ENCODE measurements around the gene GBA2. TPM values are rescaled to one million over a fixed set of nuclear protein-coding genes. Genes with fewer than 3 reads are reported as not detected.

The GBA2 gene
- total RNA-seq, 1 donor from 2014 or later = 69.8 TPM

- peaks cover 34% of the 10 kb centered on the region for H3K4me1 Mint-ChIP-seq (ENCODE audit: unreplicated experiment)
- no peaks in the 10 kb centered on the region for H3K9me3 Mint-ChIP-seq (ENCODE audit: unreplicated experiment)
- DNase-seq (ENCODE audit: extremely low spot score, unreplicated experiment) = no peak
- H3K27me3 Mint-ChIP-seq (ENCODE audit: unreplicated experiment) = no peaks in the 10 kb centered on the region
- no peak overlapping the region for H3K4me3 Mint-ChIP-seq (ENCODE audit: unreplicated experiment)
- TF ChIP-seq, protein P1, sequence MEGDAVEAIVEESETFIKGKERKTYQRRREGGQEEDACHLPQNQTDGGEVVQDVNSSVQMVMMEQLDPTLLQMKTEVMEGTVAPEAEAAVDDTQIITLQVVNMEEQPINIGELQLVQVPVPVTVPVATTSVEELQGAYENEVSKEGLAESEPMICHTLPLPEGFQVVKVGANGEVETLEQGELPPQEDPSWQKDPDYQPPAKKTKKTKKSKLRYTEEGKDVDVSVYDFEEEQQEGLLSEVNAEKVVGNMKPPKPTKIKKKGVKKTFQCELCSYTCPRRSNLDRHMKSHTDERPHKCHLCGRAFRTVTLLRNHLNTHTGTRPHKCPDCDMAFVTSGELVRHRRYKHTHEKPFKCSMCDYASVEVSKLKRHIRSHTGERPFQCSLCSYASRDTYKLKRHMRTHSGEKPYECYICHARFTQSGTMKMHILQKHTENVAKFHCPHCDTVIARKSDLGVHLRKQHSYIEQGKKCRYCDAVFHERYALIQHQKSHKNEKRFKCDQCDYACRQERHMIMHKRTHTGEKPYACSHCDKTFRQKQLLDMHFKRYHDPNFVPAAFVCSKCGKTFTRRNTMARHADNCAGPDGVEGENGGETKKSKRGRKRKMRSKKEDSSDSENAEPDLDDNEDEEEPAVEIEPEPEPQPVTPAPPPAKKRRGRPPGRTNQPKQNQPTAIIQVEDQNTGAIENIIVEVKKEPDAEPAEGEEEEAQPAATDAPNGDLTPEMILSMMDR (IDR thresholded peaks at IDR 0.05) = peak; percentile 83
- H3K27ac Mint-ChIP-seq (ENCODE audit: unreplicated experiment) = peak overlapping the region; percentile 80
- H3K36me3 Mint-ChIP-seq (ENCODE audit: unreplicated experiment) = peaks cover 36% of the 10 kb centered on the region
Measured at GRCh38 chr9:35736201-35736633, 12.8 kb downstream of the GBA2 start.

DNA sequence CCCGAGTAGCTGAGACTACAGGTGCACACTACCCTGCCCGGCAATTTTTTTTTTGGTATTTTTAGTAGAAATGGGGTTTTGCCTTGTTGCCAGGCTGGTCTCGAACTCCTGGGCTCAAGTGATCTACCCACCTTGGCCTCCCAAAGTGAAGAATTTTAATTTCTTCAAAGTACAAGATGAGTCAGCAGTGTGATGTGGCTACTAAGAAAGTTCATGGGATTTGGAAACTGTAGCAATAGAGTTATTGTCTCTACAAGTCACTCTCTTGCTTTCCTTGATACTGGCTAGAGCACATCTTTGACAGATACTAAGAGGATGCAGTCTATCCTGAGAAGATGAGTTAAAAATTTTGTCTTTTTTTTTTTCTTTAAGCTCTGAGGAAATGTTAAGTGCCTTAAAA is 14.9 kb downstream of the GBA2 start:
- Mint-ChIP-seq H3K9me3 (ENCODE audit: unreplicated experiment) (no peaks in the 10 kb centered on the region), H3K27me3 (ENCODE audit: unreplicated experiment) (no peaks in the 10 kb centered on the region), H3K27ac (ENCODE audit: unreplicated experiment) (no peak overlapping the region), H3K4me1 (ENCODE audit: unreplicated experiment) (peaks cover 36% of the 10 kb centered on the region), H3K4me3 (ENCODE audit: unreplicated experiment) (no peak overlapping the region), H3K36me3 (ENCODE audit: unreplicated experiment) (peaks cover 33% of the 10 kb centered on the region)
- no peak for DNase-seq (ENCODE audit: extremely low spot score, unreplicated experiment)
- TF ChIP-seq, protein P1 (IDR thresholded peaks at IDR 0.05) = no peak

DNA sequence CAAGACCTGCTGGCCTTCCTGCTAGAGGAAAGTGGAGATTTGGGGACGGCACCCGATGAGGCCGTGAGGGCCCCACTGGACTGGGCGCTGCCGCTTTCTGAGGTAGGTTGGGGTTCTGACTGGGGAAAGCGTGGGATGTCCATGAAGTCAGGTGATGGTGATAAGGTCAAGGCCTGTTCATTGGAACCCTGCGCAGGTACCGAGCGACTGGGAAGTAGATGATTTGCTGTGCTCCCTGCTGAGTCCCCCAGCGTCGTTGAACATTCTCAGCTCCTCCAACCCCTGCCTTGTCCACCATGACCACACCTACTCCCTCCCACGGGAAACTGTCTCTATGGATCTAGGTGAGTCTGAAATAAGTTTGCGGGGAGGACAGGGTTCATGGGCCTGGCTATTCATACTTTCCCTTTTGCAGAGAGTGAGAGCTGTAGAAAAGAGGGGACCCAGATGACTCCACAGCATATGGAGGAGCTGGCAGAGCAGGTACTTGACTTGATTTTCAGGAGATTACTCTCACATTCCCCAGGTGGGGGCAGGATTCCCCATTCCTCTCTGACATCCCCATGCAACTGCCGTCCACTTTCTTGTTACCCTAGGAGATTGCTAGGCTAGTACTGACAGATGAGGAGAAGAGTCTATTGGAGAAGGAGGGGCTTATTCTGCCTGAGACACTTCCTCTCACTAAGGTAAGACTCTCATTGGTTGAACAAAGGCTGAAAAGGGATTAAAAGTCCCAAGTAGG is 16.1 kb downstream of the GBA2 start:
- no peak overlapping the region for H3K4me3 Mint-ChIP-seq (ENCODE audit: unreplicated experiment)
- peaks cover 36% of the 10 kb centered on the region for H3K4me1 Mint-ChIP-seq (ENCODE audit: unreplicated experiment)
- H3K27me3 Mint-ChIP-seq (ENCODE audit: unreplicated experiment) = no peaks in the 10 kb centered on the region
- DNase-seq (ENCODE audit: extremely low spot score, unreplicated experiment) = no peak
- H3K27ac Mint-ChIP-seq (ENCODE audit: unreplicated experiment) = no peak overlapping the region
- H3K36me3 Mint-ChIP-seq (ENCODE audit: unreplicated experiment) = peaks cover 22% of the 10 kb centered on the region
- H3K9me3 Mint-ChIP-seq (ENCODE audit: unreplicated experiment) = no peaks in the 10 kb centered on the region
- TF ChIP-seq, protein P1 (IDR thresholded peaks at IDR 0.05) = no peak

DNA sequence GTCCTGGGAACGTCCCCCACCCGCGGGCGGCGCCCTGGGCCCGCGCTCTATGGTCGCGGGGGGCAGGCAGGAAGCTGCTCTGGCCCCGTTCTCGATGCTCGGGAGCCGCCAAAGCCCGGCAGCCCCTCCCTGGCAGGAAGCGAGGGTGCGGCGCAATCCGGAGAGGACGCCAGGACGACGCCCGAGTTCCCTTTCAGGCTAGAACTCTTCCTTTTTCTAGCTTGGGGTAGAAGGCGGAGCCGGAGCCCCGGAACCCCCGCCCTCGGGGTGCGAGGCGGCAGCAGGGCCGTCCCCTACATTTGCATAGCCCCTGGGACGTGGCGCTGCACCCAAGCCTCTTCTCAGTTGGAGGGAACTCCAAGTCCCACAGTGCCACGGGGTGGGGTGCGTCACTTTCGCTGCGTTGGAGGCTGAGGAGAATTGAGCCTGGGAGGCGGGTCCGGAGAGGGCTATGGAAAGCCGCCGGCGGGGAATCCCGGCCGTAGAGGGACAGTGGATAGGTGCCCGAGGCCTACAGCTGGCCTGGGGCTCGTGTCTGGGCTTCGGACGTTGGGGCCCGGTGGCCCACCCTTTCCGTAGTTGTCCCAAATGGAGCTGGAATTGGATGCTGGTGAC is 16.7 kb downstream of the GBA2 start, which contains the start of the genes CREB3 and TLN1:
Gene CREB3 (plus strand): TSS at position 482 of the 615 bp plus-strand sequence. CDS start 107 bp downstream, at position 589.
Gene TLN1 (minus strand): TSS at position 11 of the 615 bp plus-strand sequence. CDS start 6,501 bp downstream, outside the sequence.
- peak; percentile 99 for DNase-seq (ENCODE audit: extremely low spot score, unreplicated experiment)
- no peak within 1 kb of the TSS for H3K4me3 Mint-ChIP-seq (ENCODE audit: unreplicated experiment)
- H3K4me1 Mint-ChIP-seq (ENCODE audit: unreplicated experiment) = peaks cover 36% of the 10 kb centered on the region
- H3K9me3 Mint-ChIP-seq (ENCODE audit: unreplicated experiment) = no peaks in the 10 kb centered on the region
- peaks cover 16% of the 10 kb centered on the region for H3K36me3 Mint-ChIP-seq (ENCODE audit: unreplicated experiment)
- H3K27me3 Mint-ChIP-seq (ENCODE audit: unreplicated experiment) = no peaks in the 10 kb centered on the region
- TF ChIP-seq, protein P1 (IDR thresholded peaks at IDR 0.05) = no peak
- no peak within 1 kb of the TSS for H3K27ac Mint-ChIP-seq (ENCODE audit: unreplicated experiment)
